Gastrocnemius medialis (tissue), 4 donors: ENCODE results near the gene IL31. TPM values are rescaled to one million over a fixed set of nuclear protein-coding genes. Genes with fewer than 3 reads are reported as not detected.

Experiments used
- ATAC-seq, 2 donors: fragments of 150-250 bp; one replicate each; pipeline ENCODE4 v1.9.1; 2016
- DNase-seq, 2 donors: peaks; one replicate each; pipeline ENCODE4 v3.0.0-alpha.2; 2019
- H3K27ac ChIP-seq, 4 donors: fragments of 200-600 bp; sonication (generic); 1 replicate in 1 of 4; 2 replicates in 3 of 4; pipeline ENCODE4 v1.5.1; 2016 to 2018; ENCODE audit warnings: mild to moderate bottlenecking in 2 of 4, moderate library complexity in 1 of 4
- H3K27me3 ChIP-seq, 3 donors: fragments of 200-600 bp; sonication (generic) in 2 of 3; 1 replicate in 1 of 3; 2 replicates in 2 of 3; pipeline versions ENCODE4 v1.5.1 to v1.6.0; 2016 to 2019; ENCODE audit warnings: mild to moderate bottlenecking in 1 of 3, moderate library complexity in 1 of 3
- H3K36me3 ChIP-seq, 2 donors: fragments of 200-600 bp; sonication (generic) in 1 of 2; one replicate each; pipeline ENCODE4 v1.5.1; 2017 to 2018
- H3K4me1 ChIP-seq, 2 donors: fragments of 200-600 bp; sonication (generic) in 1 of 2; one replicate each; pipeline ENCODE4 v1.5.1; 2016 to 2017; ENCODE audit warnings: mild to moderate bottlenecking in 2 of 2
- H3K4me3 ChIP-seq, 4 donors: fragments of 200-600 bp; sonication (generic) in 3 of 4; 1 replicate in 1 of 4; 2 replicates in 3 of 4; pipeline ENCODE4 v1.5.1; 2016 to 2019; ENCODE audit warnings: mild to moderate bottlenecking in 2 of 4
- H3K9me3 ChIP-seq, 3 donors: fragments of 200-600 bp; sonication (generic) in 2 of 3; 1 replicate in 1 of 3; 2 replicates in 2 of 3; pipeline ENCODE4 v1.5.1; 2016 to 2019
- CTCF ChIP-seq, 5 experiments: fragments of 450-650 bp in 3 of 5; fragments of 200-600 bp in 2 of 5; sonication (generic) in 2 of 5; IDR thresholded peaks in 4 of 5; conservative IDR thresholded peaks in 1 of 5; 1 replicate in 4 of 5; 2 replicates in 1 of 5; pipeline ENCODE4 v1.5.1; 2016 to 2019; ENCODE audit warnings: antibody characterized with exemption in 5 of 5, mild to moderate bottlenecking in 3 of 5, moderate library complexity in 3 of 5
- POLR2A ChIP-seq, 2 donors: fragments of 450-650 bp; IDR thresholded peaks; one replicate each; pipeline ENCODE4 v1.6.1; 2017; ENCODE audit warnings: antibody characterized with exemption in 2 of 2, mild to moderate bottlenecking in 2 of 2, moderate library complexity in 2 of 2
- in situ Hi-C, 4 donors: fragments of 200-750 bp; cut with MboI; loops; one replicate each; pipeline versions ENCODE4 v1.15.0 to v1.8.0; 2017; ENCODE audit warnings: low sequenced_read_pairs in 4 of 4
- intact Hi-C: fragments of 100-400 bp; cut with DNase I; formaldehyde crosslinking; loops from one replicate; pipeline ENCODE4 v1.15.1; 2023; ENCODE audit warnings: low total_unique reads
- total RNA-seq, 4 donors: library from RNA; depleted of rRNA; stranded (reverse); fragments of >200 nt; gene quantifications; one replicate each; pipeline versions ENCODE4 v1.1.0 to v1.2.3, GENCODE V29; 2016

Gene IL31
- total RNA-seq, 4 donors from 2014 or later: not detected

DNA sequence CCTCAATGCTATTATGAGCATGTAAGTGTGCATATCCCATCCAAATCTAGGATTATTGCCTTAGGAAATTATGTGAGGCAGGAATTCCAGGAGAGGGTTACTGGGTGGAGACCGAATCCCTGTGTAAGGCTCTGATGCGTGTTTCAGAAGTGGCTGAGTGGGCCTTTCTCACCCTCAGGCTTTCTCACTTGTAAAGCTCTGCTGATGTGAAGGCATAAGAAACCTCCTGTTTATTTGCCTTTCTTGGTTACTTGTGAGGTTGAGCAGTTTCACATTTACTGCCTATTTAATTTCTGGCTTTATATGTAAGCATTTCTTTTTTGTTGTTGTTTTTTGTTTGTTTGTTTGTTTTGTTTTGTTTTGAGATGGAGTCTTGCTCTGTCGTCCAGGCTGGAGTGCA, 11.0 kb downstream of the IL31 start:
- DNase-seq: no peak
- Histone ChIP-seq H3K27ac (no peak overlapping the region), H3K4me3 (no peak overlapping the region), H3K36me3 (no peaks in the 10 kb centered on the region), H3K9me3 (no peaks in the 10 kb centered on the region), H3K27me3 (no peaks in the 10 kb centered on the region), H3K4me1 (no peaks in the 10 kb centered on the region)
- TF ChIP-seq CTCF (IDR thresholded peaks at IDR 0.05 in 4 of 5, conservative IDR thresholded peaks at IDR 0.05 in 1 of 5) (no peak), POLR2A (IDR thresholded peaks at IDR 0.05) (no peak)
- in situ Hi-C loops: no loop called here
- no peak for ATAC-seq
- intact Hi-C loops: no loop called here

DNA sequence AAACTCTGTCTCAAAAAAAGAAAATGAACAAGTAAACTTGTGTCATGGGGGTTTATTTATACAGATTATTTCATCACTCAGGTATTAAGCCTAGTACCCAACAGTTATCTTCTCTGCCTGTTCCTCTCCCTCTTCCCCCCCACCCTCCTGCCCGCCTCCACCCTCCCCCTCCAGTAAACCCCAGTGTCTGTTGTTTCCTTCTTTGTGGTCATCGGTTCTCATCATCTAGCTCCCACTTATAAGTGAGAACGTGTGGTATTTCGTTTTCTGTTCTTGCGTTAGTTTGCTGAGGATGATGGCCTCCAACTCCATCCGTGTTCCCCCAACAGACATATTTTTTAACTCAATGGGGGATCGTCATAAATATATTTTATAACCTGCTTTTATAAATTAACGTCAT, 12.3 kb downstream of the IL31 start:
- ATAC-seq (no peak), DNase-seq (no peak)
- no peak for TF ChIP-seq POLR2A (IDR thresholded peaks at IDR 0.05)
- no peak for TF ChIP-seq CTCF (IDR thresholded peaks at IDR 0.05 in 4 of 5, conservative IDR thresholded peaks at IDR 0.05 in 1 of 5)
- no peaks in the 10 kb centered on the region for H3K9me3 ChIP-seq
- no peaks in the 10 kb centered on the region for H3K36me3 ChIP-seq
- no peaks in the 10 kb centered on the region for H3K27me3 ChIP-seq
- in situ Hi-C loops: no loop called here
- intact Hi-C loops: no loop called here
- H3K27ac ChIP-seq: no peak overlapping the region
- no peak overlapping the region for H3K4me3 ChIP-seq
- H3K4me1 ChIP-seq: no peaks in the 10 kb centered on the region

DNA sequence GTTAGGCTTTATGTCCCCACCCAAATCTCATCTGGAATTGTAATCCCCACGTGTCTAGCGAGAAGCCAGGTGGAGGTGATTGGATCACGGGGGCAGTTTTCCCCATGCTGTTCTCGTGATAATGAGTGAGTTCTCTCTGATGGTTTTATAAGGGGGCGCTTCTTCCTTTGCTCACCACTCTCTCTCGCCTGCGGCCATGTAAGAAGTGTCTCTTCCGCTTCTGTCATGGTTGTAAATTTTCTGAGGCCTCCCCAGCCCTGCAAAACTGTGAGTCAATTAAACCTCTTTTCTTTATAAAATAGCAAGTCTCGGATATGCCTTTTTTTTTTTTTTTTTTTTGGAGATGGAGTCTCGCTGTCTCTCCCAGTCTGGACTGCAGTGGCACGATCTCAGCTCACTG, 13.3 kb downstream of the IL31 start:
- Histone ChIP-seq H3K27ac (no peak overlapping the region), H3K4me3 (no peak overlapping the region), H3K9me3 (no peaks in the 10 kb centered on the region), H3K27me3 (no peaks in the 10 kb centered on the region), H3K4me1 (no peaks in the 10 kb centered on the region), H3K36me3 (no peaks in the 10 kb centered on the region)
- DNase-seq (no peak), ATAC-seq (no peak)
- in situ Hi-C loops: no loop called here
- no peak for TF ChIP-seq POLR2A (IDR thresholded peaks at IDR 0.05)
- no peak for TF ChIP-seq CTCF (IDR thresholded peaks at IDR 0.05 in 4 of 5, conservative IDR thresholded peaks at IDR 0.05 in 1 of 5)
- intact Hi-C loops: no loop called here

GRCh38 chr12:122159882-122160281, 14.1 kb downstream of the IL31 start:
- no peak for TF ChIP-seq CTCF (IDR thresholded peaks at IDR 0.05 in 4 of 5, conservative IDR thresholded peaks at IDR 0.05 in 1 of 5)
- TF ChIP-seq POLR2A (IDR thresholded peaks at IDR 0.05): no peak
- no peak for DNase-seq
- Histone ChIP-seq H3K27ac (no peak overlapping the region), H3K4me3 (no peak overlapping the region), H3K9me3 (no peaks in the 10 kb centered on the region), H3K36me3 (no peaks in the 10 kb centered on the region), H3K27me3 (no peaks in the 10 kb centered on the region), H3K4me1 (no peaks in the 10 kb centered on the region)
- no peak for ATAC-seq
- in situ Hi-C loops (no loop called here), intact Hi-C loops (no loop called here)

DNA sequence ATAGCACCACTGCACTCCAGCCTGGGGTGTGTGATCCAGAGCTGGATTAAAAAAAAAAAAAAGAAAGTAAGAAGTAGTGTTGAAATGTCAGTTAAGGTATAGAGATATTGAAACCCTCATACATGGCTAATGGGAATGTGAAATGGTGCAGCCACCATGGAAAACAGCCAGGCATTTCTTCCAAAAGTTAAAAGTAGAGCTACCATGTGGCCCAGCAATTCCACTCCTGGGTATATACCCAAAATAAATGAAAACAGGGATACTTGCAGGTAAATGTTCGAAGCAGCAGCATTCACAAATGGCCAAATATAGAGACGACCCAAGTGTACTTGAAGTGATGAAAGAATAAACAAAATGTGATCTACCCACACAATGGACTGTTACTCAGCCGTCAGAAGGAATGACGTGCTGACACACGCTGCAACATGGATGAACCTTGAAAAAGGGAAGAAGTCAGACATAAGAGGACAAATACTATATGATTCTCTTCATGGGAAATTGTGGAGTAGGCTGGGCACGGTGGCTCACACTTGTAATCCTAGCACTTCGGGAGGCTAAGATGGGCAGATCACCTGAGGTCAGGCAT, 15.2 kb downstream of the IL31 start:
- Histone ChIP-seq H3K27me3 (no peaks in the 10 kb centered on the region), H3K36me3 (no peaks in the 10 kb centered on the region), H3K4me1 (no peaks in the 10 kb centered on the region), H3K27ac (no peak overlapping the region), H3K9me3 (no peaks in the 10 kb centered on the region), H3K4me3 (no peak overlapping the region)
- in situ Hi-C loops (no loop called here), intact Hi-C loops (no loop called here)
- no peak for DNase-seq
- ATAC-seq: no peak
- TF ChIP-seq POLR2A (IDR thresholded peaks at IDR 0.05): no peak
